Bronchial epithelial cell (primary cell): ENCODE results near the gene UST. TPM values are rescaled to one million over a fixed set of nuclear protein-coding genes. Genes with fewer than 3 reads are reported as not detected.
A peak's percentile ranks its signal among the peaks of the same experiment; 100 is the strongest.

Source experiments
- DNase-seq: peaks from one replicate; pipeline ENCODE4 v3.0.0-alpha.2; 2010; ENCODE audit warnings: low read depth
- FAIRE-seq: peaks from 2 replicates; lab custom pipeline; 2011; peaks lifted over from hg19 to GRCh38; lab: Jason Lieb, UNC
- H3K27me3 ChIP-seq: 2 replicates; pipeline ENCODE4 v1.5.1; 2011; ENCODE audit warnings: low read length; ENCODE audit not compliant: control insufficient read depth, insufficient read depth
- H3K36me3 ChIP-seq: 2 replicates; pipeline ENCODE4 v1.5.1; 2011; ENCODE audit warnings: low read length; ENCODE audit not compliant: control insufficient read depth, insufficient read depth
- H3K4me3 ChIP-seq: 2 replicates; pipeline ENCODE4 v1.5.1; 2011; ENCODE audit warnings: mild to moderate bottlenecking, low read depth, low read length, control low read depth
- total RNA-seq: library from RNA; depleted of rRNA; stranded (reverse); fragments of >200 nt; gene quantifications from 2 replicates; pipeline ENCODE4 v1.2.1, GENCODE V29; 2014
- TF ChIP-seq, protein P1 (sequence below): IDR thresholded peaks from 2 replicates; pipeline ENCODE4 v1.5.1; 2011; ENCODE audit warnings: mild to moderate bottlenecking, moderate library complexity, low read length, control low read depth, inconsistent platforms; ENCODE audit not compliant: insufficient read depth, severe bottlenecking

The UST gene, protein sequence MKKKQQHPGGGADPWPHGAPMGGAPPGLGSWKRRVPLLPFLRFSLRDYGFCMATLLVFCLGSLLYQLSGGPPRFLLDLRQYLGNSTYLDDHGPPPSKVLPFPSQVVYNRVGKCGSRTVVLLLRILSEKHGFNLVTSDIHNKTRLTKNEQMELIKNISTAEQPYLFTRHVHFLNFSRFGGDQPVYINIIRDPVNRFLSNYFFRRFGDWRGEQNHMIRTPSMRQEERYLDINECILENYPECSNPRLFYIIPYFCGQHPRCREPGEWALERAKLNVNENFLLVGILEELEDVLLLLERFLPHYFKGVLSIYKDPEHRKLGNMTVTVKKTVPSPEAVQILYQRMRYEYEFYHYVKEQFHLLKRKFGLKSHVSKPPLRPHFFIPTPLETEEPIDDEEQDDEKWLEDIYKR
- 18.7 and 26.9 TPM in 2 replicates for total RNA-seq

DNA sequence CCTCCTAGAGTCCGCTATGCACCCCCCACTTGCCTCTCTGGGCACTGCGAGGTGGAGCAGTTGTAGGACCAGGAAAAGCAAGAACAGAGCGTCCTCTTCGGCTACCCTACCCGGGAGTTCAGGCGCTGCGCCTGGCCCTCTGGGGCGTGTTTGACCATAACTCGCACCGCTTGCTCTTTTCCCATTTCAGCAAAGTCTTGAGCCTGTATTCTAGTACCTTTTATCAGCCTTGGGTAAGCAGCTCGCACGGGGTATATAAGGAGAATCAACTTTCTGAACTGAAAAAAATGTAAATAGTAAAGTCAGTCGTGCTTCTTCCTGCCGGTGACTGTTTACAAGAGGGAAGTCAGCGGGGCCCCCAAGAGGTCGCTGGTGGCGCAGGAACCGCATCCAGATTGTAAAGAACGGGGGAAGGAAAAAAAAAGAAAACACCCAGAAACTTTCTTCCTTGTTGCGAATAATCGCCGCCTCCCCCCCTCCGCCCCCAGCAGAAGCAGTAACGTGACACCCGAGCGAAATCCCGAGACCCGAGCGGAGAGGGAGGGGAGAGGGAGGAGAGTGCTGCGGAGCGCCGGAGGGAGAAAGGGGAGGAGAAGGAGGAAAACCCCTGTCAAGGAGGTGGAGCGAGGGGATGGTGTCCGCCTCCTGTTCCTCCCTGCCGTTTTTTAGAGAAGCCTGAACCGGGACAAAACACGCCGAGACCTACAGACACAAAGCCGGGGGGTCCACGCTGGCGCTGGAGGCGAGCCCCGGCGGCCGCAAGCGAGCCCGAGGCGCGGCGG is at the start of gene UST:
TSS of gene UST (plus strand) at position 668 of the 782 bp plus-strand sequence. CDS start 401 bp downstream, outside the sequence.
- no peaks in the 10 kb centered on the region for H3K36me3 ChIP-seq
- DNase-seq (peak; percentile 65), FAIRE-seq (no peak)
- peak within 1 kb of the TSS; percentile 75 for H3K4me3 ChIP-seq
- no peaks in the 10 kb centered on the region for H3K27me3 ChIP-seq
- TF ChIP-seq, protein P1, sequence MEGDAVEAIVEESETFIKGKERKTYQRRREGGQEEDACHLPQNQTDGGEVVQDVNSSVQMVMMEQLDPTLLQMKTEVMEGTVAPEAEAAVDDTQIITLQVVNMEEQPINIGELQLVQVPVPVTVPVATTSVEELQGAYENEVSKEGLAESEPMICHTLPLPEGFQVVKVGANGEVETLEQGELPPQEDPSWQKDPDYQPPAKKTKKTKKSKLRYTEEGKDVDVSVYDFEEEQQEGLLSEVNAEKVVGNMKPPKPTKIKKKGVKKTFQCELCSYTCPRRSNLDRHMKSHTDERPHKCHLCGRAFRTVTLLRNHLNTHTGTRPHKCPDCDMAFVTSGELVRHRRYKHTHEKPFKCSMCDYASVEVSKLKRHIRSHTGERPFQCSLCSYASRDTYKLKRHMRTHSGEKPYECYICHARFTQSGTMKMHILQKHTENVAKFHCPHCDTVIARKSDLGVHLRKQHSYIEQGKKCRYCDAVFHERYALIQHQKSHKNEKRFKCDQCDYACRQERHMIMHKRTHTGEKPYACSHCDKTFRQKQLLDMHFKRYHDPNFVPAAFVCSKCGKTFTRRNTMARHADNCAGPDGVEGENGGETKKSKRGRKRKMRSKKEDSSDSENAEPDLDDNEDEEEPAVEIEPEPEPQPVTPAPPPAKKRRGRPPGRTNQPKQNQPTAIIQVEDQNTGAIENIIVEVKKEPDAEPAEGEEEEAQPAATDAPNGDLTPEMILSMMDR = peak; percentile 62

DNA sequence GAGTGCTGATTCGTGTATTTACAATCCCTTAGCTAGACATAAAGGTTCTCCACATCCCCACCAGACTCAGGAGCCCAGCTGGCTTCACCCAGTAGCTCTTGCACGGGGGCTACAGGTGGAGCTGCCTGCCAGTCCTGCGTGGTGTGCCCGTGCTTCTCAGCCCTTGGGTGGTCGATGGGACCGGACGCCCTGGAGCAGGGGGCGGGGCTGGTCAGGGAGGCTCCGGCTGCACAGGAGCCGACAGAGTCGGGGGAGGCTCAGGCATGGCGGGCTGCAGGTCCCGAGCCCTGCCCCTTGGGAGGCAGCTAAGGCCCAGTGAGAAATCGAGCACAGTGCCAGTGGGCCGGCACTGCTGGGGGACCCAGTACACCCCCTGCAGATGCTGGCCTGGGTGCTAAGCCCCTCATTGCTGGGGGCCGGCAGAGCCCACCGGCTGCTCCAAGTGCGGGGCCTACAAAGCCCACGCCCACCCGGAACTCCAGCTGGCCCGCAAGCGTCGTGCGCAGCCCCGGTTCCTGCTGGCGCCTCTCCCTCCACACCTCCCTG is 48.9 kb upstream of the UST start:
- FAIRE-seq (no peak), DNase-seq (no peak)
- Histone ChIP-seq H3K4me3 (no peak overlapping the region), H3K36me3 (no peaks in the 10 kb centered on the region), H3K27me3 (no peaks in the 10 kb centered on the region)
- TF ChIP-seq, protein P1 = no peak

DNA sequence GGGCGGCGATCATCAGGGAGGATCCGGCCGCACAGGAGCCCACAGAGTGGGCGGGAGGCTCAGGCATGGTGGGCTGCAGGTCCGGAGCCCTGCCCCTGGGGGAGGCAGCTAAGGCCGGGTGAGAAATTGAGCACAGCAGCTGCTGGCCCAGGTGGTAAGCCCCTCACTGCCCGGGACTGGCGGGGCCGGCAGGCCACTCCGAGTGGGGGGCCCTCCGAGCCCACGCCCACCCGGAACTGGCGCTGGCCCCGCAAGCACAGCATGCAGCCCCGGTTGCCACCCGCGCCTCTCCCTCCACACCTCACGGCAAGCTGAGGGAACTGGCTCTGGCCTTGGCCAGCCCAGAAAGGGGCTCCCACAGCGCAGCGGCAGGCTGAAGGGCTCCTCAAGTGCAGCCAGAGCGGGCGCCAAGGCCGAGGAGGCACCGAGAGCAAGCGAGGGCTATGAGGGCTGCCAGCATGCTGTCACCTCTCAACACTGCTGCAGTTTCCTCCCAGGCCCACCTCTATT is 48.1 kb upstream of the UST start:
- FAIRE-seq (no peak), DNase-seq (no peak)
- no peaks in the 10 kb centered on the region for H3K27me3 ChIP-seq
- TF ChIP-seq, protein P1 = no peak
- no peak overlapping the region for H3K4me3 ChIP-seq
- no peaks in the 10 kb centered on the region for H3K36me3 ChIP-seq

DNA sequence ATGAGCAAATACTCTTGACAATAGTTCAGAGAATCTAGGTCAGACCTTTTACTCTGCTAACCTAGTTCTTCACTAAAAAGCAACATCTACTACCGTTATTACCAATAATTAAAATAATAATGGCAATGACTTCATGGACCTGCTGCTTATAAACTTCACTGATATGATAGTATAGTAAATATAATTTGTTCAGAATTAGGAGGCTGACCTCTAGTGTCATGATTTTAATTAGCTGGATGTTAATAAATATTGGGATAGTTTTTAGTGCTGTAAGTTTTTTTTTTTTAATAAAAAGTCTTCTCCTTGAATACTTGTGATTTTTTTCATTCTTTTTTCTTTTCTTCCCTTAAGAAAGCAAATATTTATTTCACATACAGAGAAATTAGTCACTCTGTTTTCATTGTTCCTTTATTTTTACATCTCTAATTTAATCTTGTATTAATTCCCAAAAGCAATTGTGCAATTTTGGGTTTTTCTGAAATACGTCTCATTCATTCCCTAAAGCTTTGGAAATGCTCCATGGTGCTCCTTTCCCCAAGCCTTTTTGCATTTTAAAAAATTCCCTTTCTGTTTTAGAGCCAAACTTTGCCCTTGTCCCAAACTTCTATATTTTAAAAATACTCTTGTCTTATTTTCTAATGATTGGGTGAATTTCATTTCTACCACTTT is 46.6 kb upstream of the UST start:
- no peak overlapping the region for H3K4me3 ChIP-seq
- no peak for DNase-seq

More for the DNA sequence above, 46.6 kb upstream of the UST start:
- Histone ChIP-seq H3K27me3 (no peaks in the 10 kb centered on the region), H3K36me3 (no peaks in the 10 kb centered on the region)
- TF ChIP-seq, protein P1 = no peak
- FAIRE-seq = no peak
